BJ (cell line): ENCODE results near the gene MYOCD. TPM values are rescaled to one million over a fixed set of nuclear protein-coding genes. Genes with fewer than 3 reads are reported as not detected.

Source experiments
- CTCF ChIA-PET: fragments of 350-600 bp; formaldehyde crosslinking; extraction: SDS; loops from one replicate; lab custom pipeline; 2021; ENCODE audit warnings: antibody characterized with exemption, inconsistent platforms; lab: Yijun Ruan, JAX
- POLR2A ChIA-PET: fragments of 300-600 bp; sonication (Branson Sonifier 250); formaldehyde crosslinking; extraction: SDS; loops from one replicate; lab custom pipeline; 2021; ENCODE audit warnings: antibody characterized with exemption; lab: Charles Lee
- DNase-seq: peaks from one replicate; pipeline ENCODE4 v3.0.0-alpha.2; 2011; ENCODE audit warnings: low read depth
- H3K27me3 ChIP-seq: 2 replicates; pipeline ENCODE4 v1.6.0; 2011; ENCODE audit warnings: low read length; ENCODE audit not compliant: control insufficient read depth, insufficient read depth
- H3K36me3 ChIP-seq: 2 replicates; pipeline ENCODE4 v1.5.1; 2011; ENCODE audit warnings: low read length; ENCODE audit not compliant: control insufficient read depth, insufficient read depth
- H3K4me3 ChIP-seq: 2 replicates; pipeline ENCODE4 v1.5.1; 2011; ENCODE audit warnings: low read depth, mild to moderate bottlenecking, control low read depth, low read length
- polyA plus RNA-seq: library from polyadenylated mRNA; depleted of rRNA; stranded (reverse); fragments of >200 nt; gene quantifications from 2 replicates; pipeline ENCODE4 v1.2.3, GENCODE V29; 2011
- TF ChIP-seq, protein P1 (sequence below): IDR thresholded peaks from 2 replicates; pipeline ENCODE4 v1.5.1; 2011; ENCODE audit warnings: low read depth, mild to moderate bottlenecking, control low read depth, inconsistent platforms, low read length, moderate library complexity; ENCODE audit not compliant: insufficient read depth

Gene MYOCD
- polyA plus RNA-seq, 1 experiment, result 18.3 TPM

DNA sequence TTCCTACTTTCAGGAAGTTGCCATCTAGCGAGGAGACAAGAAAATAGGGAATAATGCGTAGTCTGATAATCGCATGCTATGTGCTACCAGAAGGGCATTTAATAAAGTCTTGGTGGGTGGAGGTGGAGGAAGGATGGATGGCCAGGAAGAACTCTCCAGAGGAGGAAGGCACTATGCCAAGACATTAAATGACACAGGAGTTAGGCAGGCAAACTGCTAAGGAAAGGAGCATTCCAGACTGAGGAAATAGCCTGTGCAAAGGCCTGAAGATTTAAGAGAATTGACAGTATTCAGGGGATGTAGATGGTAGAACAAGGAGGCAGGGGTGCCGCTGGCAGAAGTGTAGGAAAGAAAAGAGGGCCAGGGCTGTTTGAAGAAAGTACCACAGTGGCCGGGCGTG, 104.3 kb downstream of the MYOCD start:
- H3K27me3 ChIP-seq, result no peaks in the 10 kb centered on the region
- no peak for DNase-seq
- TF ChIP-seq, protein P1, sequence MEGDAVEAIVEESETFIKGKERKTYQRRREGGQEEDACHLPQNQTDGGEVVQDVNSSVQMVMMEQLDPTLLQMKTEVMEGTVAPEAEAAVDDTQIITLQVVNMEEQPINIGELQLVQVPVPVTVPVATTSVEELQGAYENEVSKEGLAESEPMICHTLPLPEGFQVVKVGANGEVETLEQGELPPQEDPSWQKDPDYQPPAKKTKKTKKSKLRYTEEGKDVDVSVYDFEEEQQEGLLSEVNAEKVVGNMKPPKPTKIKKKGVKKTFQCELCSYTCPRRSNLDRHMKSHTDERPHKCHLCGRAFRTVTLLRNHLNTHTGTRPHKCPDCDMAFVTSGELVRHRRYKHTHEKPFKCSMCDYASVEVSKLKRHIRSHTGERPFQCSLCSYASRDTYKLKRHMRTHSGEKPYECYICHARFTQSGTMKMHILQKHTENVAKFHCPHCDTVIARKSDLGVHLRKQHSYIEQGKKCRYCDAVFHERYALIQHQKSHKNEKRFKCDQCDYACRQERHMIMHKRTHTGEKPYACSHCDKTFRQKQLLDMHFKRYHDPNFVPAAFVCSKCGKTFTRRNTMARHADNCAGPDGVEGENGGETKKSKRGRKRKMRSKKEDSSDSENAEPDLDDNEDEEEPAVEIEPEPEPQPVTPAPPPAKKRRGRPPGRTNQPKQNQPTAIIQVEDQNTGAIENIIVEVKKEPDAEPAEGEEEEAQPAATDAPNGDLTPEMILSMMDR, result no peak
- no peak overlapping the region for H3K4me3 ChIP-seq
- H3K36me3 ChIP-seq, result no peaks in the 10 kb centered on the region
- POLR2A ChIA-PET, result no interaction called here
- CTCF ChIA-PET, result no interaction called here

DNA sequence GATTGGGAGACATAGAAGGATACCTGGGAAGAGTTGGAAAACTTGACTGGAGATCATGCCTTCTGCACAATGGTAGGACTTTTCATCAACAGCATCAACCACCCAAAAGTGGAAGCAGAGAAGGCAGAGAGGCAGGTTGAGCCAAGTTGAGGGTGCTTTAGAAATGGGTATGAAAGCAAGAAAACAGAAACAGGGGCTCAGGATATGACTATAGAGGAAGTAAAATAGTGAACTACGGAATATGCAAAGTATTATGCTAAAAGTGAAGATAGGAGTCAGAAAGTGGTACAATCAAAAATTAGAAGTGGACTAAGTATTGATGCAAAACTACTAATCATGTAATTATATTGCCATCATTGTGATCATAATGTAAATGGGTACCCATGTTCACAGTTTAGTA, 107.5 kb downstream of the MYOCD start:
- Histone ChIP-seq H3K36me3 (no peaks in the 10 kb centered on the region), H3K4me3 (no peak overlapping the region), H3K27me3 (no peaks in the 10 kb centered on the region)
- DNase-seq, result no peak
- ChIA-PET POLR2A (no interaction called here), CTCF (no interaction called here)
- TF ChIP-seq, protein P1, result no peak

DNA sequence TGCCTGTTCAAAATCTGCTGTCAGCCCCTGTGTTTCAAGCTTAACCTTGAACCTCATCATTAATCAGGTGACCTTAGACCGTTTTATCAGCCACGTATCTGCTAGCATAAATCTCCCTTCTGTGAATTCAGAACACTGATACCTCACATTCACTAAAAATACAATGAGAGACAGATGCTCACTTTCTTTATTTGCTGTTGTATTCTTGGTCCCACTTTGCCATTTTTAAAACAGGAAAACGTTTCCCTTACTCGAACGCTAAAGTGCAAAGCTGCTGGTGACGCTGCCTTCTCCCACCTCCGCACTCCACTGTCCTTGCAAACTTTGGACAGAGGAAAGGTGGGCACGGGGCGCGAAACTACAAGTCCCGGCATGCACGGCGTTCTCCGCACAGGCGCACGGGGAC, 123.4 kb downstream of the MYOCD start:
- peak overlapping the region; percentile 60 for H3K4me3 ChIP-seq
- ChIA-PET POLR2A (no interaction called here), CTCF (no interaction called here)
- H3K36me3 ChIP-seq, result no peaks in the 10 kb centered on the region
- peaks cover 6% of the 10 kb centered on the region; the same call in 1 of the 2 replicates for H3K27me3 ChIP-seq
- TF ChIP-seq, protein P1, result no peak
- DNase-seq, result no peak

DNA sequence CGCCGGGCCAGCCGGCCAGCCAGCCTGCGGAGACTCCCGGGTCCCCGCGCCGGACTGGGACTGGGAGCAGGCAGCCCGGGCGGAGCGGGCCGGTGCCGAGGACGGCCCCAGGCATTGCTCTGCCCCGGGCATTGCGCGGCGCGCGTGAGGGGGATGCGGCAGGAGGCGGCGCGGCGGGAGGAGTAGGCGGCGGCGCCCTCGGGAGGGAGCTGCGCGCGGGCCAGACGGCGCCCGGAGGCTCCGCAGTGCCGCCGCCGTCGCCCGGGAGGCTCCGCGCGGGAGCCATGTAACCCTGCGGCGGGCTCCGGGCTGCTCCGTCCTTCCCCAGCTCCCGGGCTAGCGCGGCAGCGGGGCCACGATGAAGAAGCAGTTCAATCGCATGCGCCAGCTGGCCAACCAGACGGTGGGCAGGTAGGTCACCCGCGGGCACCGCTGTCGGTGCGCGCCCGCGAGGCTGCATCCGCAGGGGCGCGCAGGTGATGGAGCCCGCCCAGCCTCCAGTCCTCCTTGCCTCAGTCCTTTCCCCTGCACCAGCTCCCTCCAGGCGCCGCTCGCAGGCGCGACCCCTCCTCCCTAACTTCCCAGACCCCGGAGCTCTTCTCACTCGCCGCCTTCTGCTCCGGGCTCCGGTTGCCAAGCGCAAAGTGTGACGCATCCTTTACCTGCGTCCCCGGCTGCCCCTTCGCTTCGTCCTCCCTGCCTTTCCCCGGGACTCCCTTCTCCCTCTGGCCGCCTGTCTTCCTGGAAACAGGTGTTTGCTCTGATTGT, 124.0 kb downstream of the MYOCD start, which contains the start of gene ARHGAP44:
Gene ARHGAP44 (plus strand): TSS at position 18 of the 768 bp plus-strand sequence. CDS start 341 bp downstream, at position 359.
- peaks cover 6% of the 10 kb centered on the region; the same call in 1 of the 2 replicates for H3K27me3 ChIP-seq
- CTCF ChIA-PET, result no interaction called here
- H3K36me3 ChIP-seq, result no peaks in the 10 kb centered on the region
- TF ChIP-seq, protein P1, result no peak
- DNase-seq, result no peak
- POLR2A ChIA-PET, result no interaction called here
- H3K4me3 ChIP-seq, result peak within 1 kb of the TSS; percentile 60

DNA sequence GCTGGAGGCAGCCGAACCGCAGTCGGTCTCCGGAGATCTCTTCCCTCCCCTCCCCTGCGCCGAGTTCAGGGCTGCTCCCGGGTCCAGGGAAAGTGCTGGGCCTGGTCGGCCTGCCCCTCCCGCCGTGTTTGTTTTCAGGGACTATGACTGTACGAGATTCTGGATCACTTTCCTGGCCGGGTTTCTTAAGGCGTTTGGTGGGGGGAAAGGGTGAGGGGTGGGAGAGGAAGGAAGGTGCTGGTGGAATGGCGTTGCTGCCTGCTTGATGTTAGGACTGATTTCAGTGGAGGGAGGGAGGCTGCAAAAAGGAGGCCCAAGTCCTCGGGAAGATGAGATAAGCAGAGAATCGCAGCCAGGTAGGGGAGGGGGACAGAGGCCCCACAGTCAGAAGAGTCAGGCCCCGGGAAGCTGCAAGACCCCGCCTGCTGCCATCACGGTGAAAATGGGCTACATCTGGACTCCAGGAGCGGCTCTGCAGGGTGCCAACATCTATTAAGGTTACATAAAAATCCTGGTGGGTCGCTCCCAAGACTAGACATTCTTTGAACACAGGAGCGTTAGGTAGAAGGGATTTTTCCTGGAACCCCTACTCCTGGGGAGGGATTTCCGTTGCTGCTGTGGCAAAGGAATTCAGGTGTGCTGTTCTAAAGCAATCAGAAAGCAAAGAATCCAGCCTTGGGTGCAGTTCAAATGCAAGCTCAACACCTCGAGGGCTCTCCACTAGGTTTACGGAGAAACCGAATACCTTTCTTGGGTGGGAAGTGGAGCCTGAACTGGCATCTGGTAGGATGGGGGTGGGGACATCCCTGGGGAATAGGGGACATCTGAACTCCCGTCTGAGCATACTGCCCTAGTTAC, 124.8 kb downstream of the MYOCD start:
- TF ChIP-seq, protein P1, result no peak
- no peak for DNase-seq
- H3K27me3 ChIP-seq, result peaks cover 6% of the 10 kb centered on the region; the same call in 1 of the 2 replicates
- ChIA-PET POLR2A (no interaction called here), CTCF (no interaction called here)
- peak overlapping the region; percentile 60 for H3K4me3 ChIP-seq
- no peaks in the 10 kb centered on the region for H3K36me3 ChIP-seq
